HuH-7 (cell line): ENCODE results near the gene UBE2C.

Source experiments
- DNase-seq: peaks from one replicate; pipeline ENCODE4 v3.0.0; 2011; ENCODE audit warnings: low spot score

UBE2C gene

GRCh38 chr20:45859916-45860315 lies 47.5 kb downstream of the UBE2C start:
- DNase-seq, result no peak

- no peak for DNase-seq
Observed at GRCh38 chr20:45860560-45861220, 48.2 kb downstream of the UBE2C start.

DNA sequence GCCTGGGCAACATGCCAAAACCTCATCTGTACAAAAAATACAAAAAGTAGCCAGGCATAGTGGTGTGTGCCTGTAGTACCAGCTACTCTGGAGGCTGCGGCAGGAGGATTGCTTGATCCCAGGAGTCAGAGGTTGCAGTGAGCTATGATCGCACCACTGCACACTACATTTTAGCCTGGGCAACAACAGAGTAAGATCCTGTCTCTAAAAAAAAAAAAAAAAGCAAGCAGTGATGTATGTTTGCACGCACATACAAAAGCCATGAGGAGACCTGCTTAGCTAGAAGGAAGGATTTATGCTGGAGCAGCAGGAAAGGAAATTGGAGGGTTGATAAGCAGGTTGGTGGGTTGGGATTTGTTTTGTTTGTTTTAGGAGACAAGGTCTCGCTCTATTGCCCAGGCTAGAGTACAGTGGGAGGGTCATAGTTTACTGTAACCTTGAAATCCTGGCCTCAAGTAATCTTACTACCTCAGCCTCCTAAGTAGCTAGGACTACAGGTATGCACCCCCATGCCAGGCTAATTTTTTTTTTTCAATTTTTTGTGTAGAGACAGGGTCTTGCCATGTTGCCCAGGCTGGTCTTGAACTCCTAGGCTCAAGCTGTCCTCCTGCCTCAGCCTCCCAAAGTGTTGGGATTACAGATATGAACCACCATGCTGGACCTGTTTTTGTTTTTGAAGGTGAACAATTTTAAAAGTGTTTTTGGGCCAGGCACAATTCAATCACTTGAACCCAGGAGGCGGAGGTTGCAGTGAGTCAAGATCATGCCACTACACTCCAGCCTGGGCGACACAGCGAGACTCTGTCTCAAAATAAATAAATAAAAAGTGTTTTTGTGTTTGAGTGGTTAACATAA lies 49.0 kb downstream of the UBE2C start:
- no peak for DNase-seq

DNA sequence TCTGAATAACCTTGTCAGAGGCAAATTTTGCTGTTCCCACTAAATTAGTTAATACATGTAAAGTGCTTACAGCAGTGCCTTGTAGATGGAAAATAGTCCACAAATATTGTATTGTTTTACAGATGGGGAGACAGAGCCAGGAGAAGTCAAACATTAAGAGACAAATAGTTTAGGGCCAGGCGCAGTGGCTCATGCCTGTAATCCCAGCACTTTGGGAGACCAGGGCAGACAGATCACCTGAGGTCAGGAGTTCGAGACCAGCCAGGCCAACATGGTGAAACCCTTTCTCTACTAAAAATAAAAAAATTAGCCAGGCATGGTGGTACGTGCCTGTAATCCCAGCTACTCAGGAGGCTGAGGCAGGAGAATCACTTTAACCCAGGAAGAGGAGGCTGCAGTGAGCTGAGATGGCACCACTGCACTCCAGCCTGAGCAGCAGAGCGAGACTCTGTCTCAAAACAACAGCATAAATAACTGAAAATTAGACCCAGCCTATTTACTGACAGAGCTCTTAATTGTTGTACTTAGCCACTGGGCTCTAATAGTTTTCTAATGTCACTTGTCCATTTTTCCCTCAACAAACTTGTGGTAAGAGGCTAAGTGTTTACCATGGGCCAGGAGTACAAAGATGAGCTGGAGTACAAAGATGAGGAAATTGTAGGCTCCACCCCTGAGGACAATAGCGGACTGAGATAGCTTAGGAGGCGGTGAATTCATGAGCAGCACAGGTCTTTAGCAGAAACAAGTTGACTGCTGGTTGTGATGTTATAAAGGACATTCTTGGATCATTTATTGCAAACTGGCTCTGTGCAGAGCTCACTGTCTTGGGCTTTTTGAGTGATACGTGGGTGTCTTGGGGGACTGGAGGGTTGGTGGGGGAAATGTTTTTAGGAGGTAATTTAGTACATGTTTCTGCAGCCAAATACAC lies 51.4 kb downstream of the UBE2C start:
- no peak for DNase-seq

- DNase-seq, result no peak
Observed at GRCh38 chr20:45866454-45866853, 54.0 kb downstream of the UBE2C start.
